HG02763 (cell line): ENCODE results near the gene PCYOX1L.

ENCODE experiments used
- ATAC-seq: cut with Tn5 transposase; IDR thresholded peaks from one replicate; pipeline ENCODE4 v1.9.1; 2021; ENCODE audit warnings: mild to moderate bottlenecking, moderate library complexity; ENCODE audit not compliant: unreplicated experiment

Gene PCYOX1L

GRCh38 chr5:149366169-149366729 lies 8.4 kb downstream of the PCYOX1L start:
- no peak for ATAC-seq

GRCh38 chr5:149367249-149367971 lies 9.6 kb downstream of the PCYOX1L start:
- ATAC-seq = peak; percentile 61

- ATAC-seq = no peak
Measured at GRCh38 chr5:149367972-149368645, 10.3 kb downstream of the PCYOX1L start.

GRCh38 chr5:149370878-149371277 lies 13.0 kb downstream of the PCYOX1L start:
- ATAC-seq = no peak

- ATAC-seq = peak; percentile 69
Measured at GRCh38 chr5:149371296-149371962, 13.6 kb downstream of the PCYOX1L start.

GRCh38 chr5:149372076-149372795 lies 14.4 kb downstream of the PCYOX1L start:
- ATAC-seq = no peak

GRCh38 chr5:149372932-149373331 lies 15.1 kb downstream of the PCYOX1L start:
- ATAC-seq = no peak

- ATAC-seq = no peak
Measured at GRCh38 chr5:149374303-149374702, 16.5 kb downstream of the PCYOX1L start.

- ATAC-seq = no peak
Measured at GRCh38 chr5:149374801-149375200, 17.0 kb downstream of the PCYOX1L start.

- ATAC-seq = no peak
Measured at GRCh38 chr5:149375434-149375833, 17.6 kb downstream of the PCYOX1L start.

- no peak for ATAC-seq
Measured at GRCh38 chr5:149376104-149376503, 18.3 kb downstream of the PCYOX1L start.

- ATAC-seq = no peak
Measured at GRCh38 chr5:149376711-149377447, 19.0 kb downstream of the PCYOX1L start.

GRCh38 chr5:149378241-149378820 lies 20.5 kb downstream of the PCYOX1L start:
- ATAC-seq = no peak

GRCh38 chr5:149379177-149379761 lies 21.4 kb downstream of the PCYOX1L start, which contains the start of gene IL17B:
Gene IL17B, minus strand, starts transcription at chr5:149379292. Its CDS starts 67 bp downstream, at chr5:149379225.
- ATAC-seq = no peak

GRCh38 chr5:149379818-149380374 lies 22.1 kb downstream of the PCYOX1L start:
- ATAC-seq = no peak

- ATAC-seq = no peak
Measured at GRCh38 chr5:149380466-149381121, 22.7 kb downstream of the PCYOX1L start.

- ATAC-seq = peak; percentile 16
Measured at GRCh38 chr5:149381261-149381985, 23.6 kb downstream of the PCYOX1L start.

GRCh38 chr5:149381986-149382338 lies 24.1 kb downstream of the PCYOX1L start:
- ATAC-seq = peak; percentile 66
